NCI-H526 treated with DMSO at 0.1 percent for 48 hours (cell line): ENCODE results near the gene NKAPD1.
"Not testable (repeated sequence)": the region's sequence is repeated elsewhere in the genome, so short reads cannot be mapped to it uniquely, and the experiment has no call there.

Source experiments
- DNase-seq: peaks from one replicate; lab custom pipeline; 2025; lab: John Stamatoyannopoulos, UW

NKAPD1 gene

GRCh38 chr11:112086422-112087191 lies 12.5 kb downstream of the NKAPD1 start, which contains the start of the genes SDHD and TIMM8B:
Gene SDHD, plus strand, starts transcription at chr11:112086873. Its CDS starts 35 bp downstream, at chr11:112086908.
Gene TIMM8B, minus strand, starts transcription at chr11:112086756. Its CDS starts 33 bp downstream, at chr11:112086723.
- peak; percentile 99 for DNase-seq

GRCh38 chr11:112087212-112087611 lies 13.1 kb downstream of the NKAPD1 start:
- DNase-seq, result no peak

GRCh38 chr11:112095302-112095701 lies 21.2 kb downstream of the NKAPD1 start:
- not testable (repeated sequence) for DNase-seq

GRCh38 chr11:112096194-112096593 lies 22.1 kb downstream of the NKAPD1 start:
- no peak for DNase-seq

GRCh38 chr11:112097734-112098528 lies 23.8 kb downstream of the NKAPD1 start:
- DNase-seq, result no peak

- DNase-seq, result no peak
Observed at GRCh38 chr11:112100462-112100861, 26.4 kb downstream of the NKAPD1 start.

- DNase-seq, result no peak
Observed at GRCh38 chr11:112103446-112103845, 29.3 kb downstream of the NKAPD1 start.

- no peak for DNase-seq
Observed at GRCh38 chr11:112106070-112106469, 32.0 kb downstream of the NKAPD1 start.

- DNase-seq, result peak; percentile 88
Observed at GRCh38 chr11:112113539-112114457, 39.7 kb downstream of the NKAPD1 start.

GRCh38 chr11:112114460-112114859 lies 40.4 kb downstream of the NKAPD1 start:
- DNase-seq, result no peak

- no peak for DNase-seq
Observed at GRCh38 chr11:112115386-112115785, 41.3 kb downstream of the NKAPD1 start.

- DNase-seq, result no peak
Observed at GRCh38 chr11:112118176-112118575, 44.1 kb downstream of the NKAPD1 start.

- DNase-seq, result no peak
Observed at GRCh38 chr11:112121981-112122615, 48.0 kb downstream of the NKAPD1 start.

- no peak for DNase-seq
Observed at GRCh38 chr11:112123129-112123528, 49.0 kb downstream of the NKAPD1 start.

GRCh38 chr11:112127056-112127455 lies 53.0 kb downstream of the NKAPD1 start:
- DNase-seq, result no peak

- DNase-seq, result no peak
Observed at GRCh38 chr11:112128483-112129121, 54.5 kb downstream of the NKAPD1 start.

- no peak for DNase-seq
Observed at GRCh38 chr11:112129656-112130055, 55.6 kb downstream of the NKAPD1 start.

GRCh38 chr11:112132737-112133136 lies 58.6 kb downstream of the NKAPD1 start:
- no peak for DNase-seq

- DNase-seq, result no peak
Observed at GRCh38 chr11:112134473-112134872, 60.4 kb downstream of the NKAPD1 start.
